A549 (cell line): ENCODE results near the gene DYNC1I1.

ENCODE experiments used
- CTCF ChIP-seq: fragments of >200 bp; sonication (Bioruptor Twin); formaldehyde crosslinking; IDR thresholded peaks from 3 replicates; pipeline ENCODE4 v1.5.1; 2016
- ESRRA ChIP-seq: fragments of 150-350 bp; IDR thresholded peaks from 2 replicates; pipeline ENCODE4 v1.6.1; 2014; ENCODE audit warnings: mild to moderate bottlenecking, low read length, borderline replicate concordance
- HDAC2 ChIP-seq: fragments of 200-600 bp; sonication (generic); IDR thresholded peaks from 2 replicates; pipeline ENCODE4 v1.6.1; 2016
- MAZ ChIP-seq: fragments of 150-350 bp; IDR thresholded peaks from 2 replicates; pipeline ENCODE4 v1.6.1; 2014; ENCODE audit warnings: antibody characterized with exemption, low read depth, low read length, borderline replicate concordance
- PHF8 ChIP-seq: fragments of 200-600 bp; sonication (generic); IDR thresholded peaks from 2 replicates; pipeline ENCODE4 v1.6.1; 2016; ENCODE audit warnings: low read depth, mild to moderate bottlenecking, antibody characterized with exemption, moderate library complexity, borderline replicate concordance
- POLR2A ChIP-seq: IDR thresholded peaks from 2 replicates; pipeline ENCODE4 v1.6.1; 2012; ENCODE audit warnings: mild to moderate bottlenecking, low read length
- RCOR1 ChIP-seq: fragments of 150-350 bp; IDR thresholded peaks from 2 replicates; pipeline ENCODE4 v1.6.1; 2014; ENCODE audit warnings: antibody characterized with exemption, low read length, low read depth
- SMC3 ChIP-seq: fragments of >200 bp; sonication (Bioruptor Twin); formaldehyde crosslinking; IDR thresholded peaks from 3 replicates; pipeline ENCODE4 v1.6.1; 2018; ENCODE audit warnings: inconsistent platforms
- USF2 ChIP-seq: fragments of 450-650 bp; IDR thresholded peaks from 2 replicates; pipeline ENCODE4 v1.6.1; 2014; ENCODE audit warnings: antibody characterized with exemption
- TF ChIP-seq, protein P1 (sequence below): fragments of >200 bp; sonication (Bioruptor Twin); formaldehyde crosslinking; IDR thresholded peaks from 3 replicates; pipeline ENCODE4 v1.6.1; 2016
- TF ChIP-seq, protein P2 (sequence below): fragments of 150-350 bp; IDR thresholded peaks from 2 replicates; pipeline ENCODE4 v1.6.1; 2014; ENCODE audit warnings: low read depth, mild to moderate bottlenecking, low read length
- TF ChIP-seq, protein P3 (sequence below): IDR thresholded peaks from 2 replicates; pipeline ENCODE4 v1.6.1; 2012

GRCh38 chr7:96052289-96052688, 279.9 kb downstream of the DYNC1I1 start:
- TF ChIP-seq USF2: no peak
- TF ChIP-seq CTCF: no peak
- TF ChIP-seq, protein P1, sequence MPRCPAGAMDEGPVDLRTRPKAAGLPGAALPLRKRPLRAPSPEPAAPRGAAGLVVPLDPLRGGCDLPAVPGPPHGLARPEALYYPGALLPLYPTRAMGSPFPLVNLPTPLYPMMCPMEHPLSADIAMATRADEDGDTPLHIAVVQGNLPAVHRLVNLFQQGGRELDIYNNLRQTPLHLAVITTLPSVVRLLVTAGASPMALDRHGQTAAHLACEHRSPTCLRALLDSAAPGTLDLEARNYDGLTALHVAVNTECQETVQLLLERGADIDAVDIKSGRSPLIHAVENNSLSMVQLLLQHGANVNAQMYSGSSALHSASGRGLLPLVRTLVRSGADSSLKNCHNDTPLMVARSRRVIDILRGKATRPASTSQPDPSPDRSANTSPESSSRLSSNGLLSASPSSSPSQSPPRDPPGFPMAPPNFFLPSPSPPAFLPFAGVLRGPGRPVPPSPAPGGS: no peak
- no peak for TF ChIP-seq MAZ
- TF ChIP-seq, protein P2, sequence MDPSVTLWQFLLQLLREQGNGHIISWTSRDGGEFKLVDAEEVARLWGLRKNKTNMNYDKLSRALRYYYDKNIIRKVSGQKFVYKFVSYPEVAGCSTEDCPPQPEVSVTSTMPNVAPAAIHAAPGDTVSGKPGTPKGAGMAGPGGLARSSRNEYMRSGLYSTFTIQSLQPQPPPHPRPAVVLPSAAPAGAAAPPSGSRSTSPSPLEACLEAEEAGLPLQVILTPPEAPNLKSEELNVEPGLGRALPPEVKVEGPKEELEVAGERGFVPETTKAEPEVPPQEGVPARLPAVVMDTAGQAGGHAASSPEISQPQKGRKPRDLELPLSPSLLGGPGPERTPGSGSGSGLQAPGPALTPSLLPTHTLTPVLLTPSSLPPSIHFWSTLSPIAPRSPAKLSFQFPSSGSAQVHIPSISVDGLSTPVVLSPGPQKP: no peak
- no peak for TF ChIP-seq RCOR1
- no peak for TF ChIP-seq ESRRA
- no peak for TF ChIP-seq PHF8
- no peak for TF ChIP-seq HDAC2
- no peak for TF ChIP-seq POLR2A
- TF ChIP-seq, protein P3, sequence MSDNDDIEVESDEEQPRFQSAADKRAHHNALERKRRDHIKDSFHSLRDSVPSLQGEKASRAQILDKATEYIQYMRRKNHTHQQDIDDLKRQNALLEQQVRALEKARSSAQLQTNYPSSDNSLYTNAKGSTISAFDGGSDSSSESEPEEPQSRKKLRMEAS: no peak
- TF ChIP-seq SMC3: no peak
